HepG2 (cell line): Measurements from ENCODE around the gene DTX2. TPM values are rescaled to one million over a fixed set of nuclear protein-coding genes. Genes with fewer than 3 reads are reported as not detected.
"Not testable (repeated sequence)": the region's sequence is repeated elsewhere in the genome, so short reads cannot be mapped to it uniquely, and the experiment has no call there.

Experiments
- ATAC-seq: fragments of 200-7000 bp; cut with Tn5 transposase; 3 replicates; pipeline ENCODE4 v1.9.1; 2020; ENCODE audit warnings: mild to moderate bottlenecking, moderate library complexity
- BruUV-seq: library from RNA; stranded (reverse); fragments of 400-500 nt; replicated peaks from 2 replicates; lab custom pipeline; 2021; lab: Mats Ljungman, UMichigan
- CTCF ChIA-PET: fragments of 300-600 bp; formaldehyde crosslinking; extraction: SDS; loops from one replicate; lab custom pipeline; 2021; ENCODE audit warnings: low total read pairs, inconsistent platforms, low intra/inter-chr PET ratio; lab: Yijun Ruan, JAX
- POLR2A ChIA-PET: fragments of 350-600 bp; sonication (Branson Sonifier 250); formaldehyde crosslinking; loops from one replicate; lab custom pipeline; 2020; ENCODE audit warnings: antibody characterized with exemption, inconsistent platforms; lab: Yijun Ruan, JAX
- DNase-seq: peaks from one replicate; pipeline ENCODE4 v3.0.0-alpha.2; 2015; ENCODE audit warnings: low spot score
- FAIRE-seq: peaks from 3 replicates; lab custom pipeline; 2011; peaks lifted over from hg19 to GRCh38; lab: Jason Lieb, UNC
- H2AFZ ChIP-seq: one replicate; pipeline ENCODE4 v1.6.1; 2011; ENCODE audit warnings: low read length, inconsistent platforms
- H3K27ac ChIP-seq: fragments of 300-600 bp; 3 replicates; pipeline ENCODE4 v1.8.0; 2011; ENCODE audit warnings: mixed run types, mild to moderate bottlenecking, mixed read lengths, low read length, inconsistent platforms; ENCODE audit not compliant: insufficient read depth; ENCODE audit errors: extremely low read length
- H3K27me3 ChIP-seq, 2 experiments: fragments of 200-600 bp in 1 of 2; 2 replicates in 1 of 2; 3 replicates in 1 of 2; pipeline versions ENCODE4 v1.6.0 to v1.8.0; 2011; ENCODE audit warnings: low read length in 2 of 2, mild to moderate bottlenecking in 2 of 2, moderate library complexity in 2 of 2, inconsistent platforms in 1 of 2; ENCODE audit not compliant: insufficient read depth in 2 of 2, control insufficient read depth in 1 of 2
- H3K36me3 ChIP-seq, 2 experiments: fragments of 200-600 bp in 1 of 2; replicated peaks in 1 of 2; 2 replicates in 1 of 2; 3 replicates in 1 of 2; pipeline versions ENCODE4 v1.5.1 to v1.8.0; 2011; ENCODE audit warnings: low read length in 2 of 2, inconsistent platforms in 1 of 2; ENCODE audit not compliant: insufficient read depth in 2 of 2, control insufficient read depth in 1 of 2
- H3K4me1 ChIP-seq: 2 replicates; pipeline ENCODE4 v1.5.1; 2012; ENCODE audit warnings: low read length, inconsistent platforms; ENCODE audit not compliant: insufficient read depth
- H3K4me2 ChIP-seq: 2 replicates; pipeline ENCODE4 v1.6.0; 2011; ENCODE audit warnings: low read depth, low read length, inconsistent platforms
- H3K4me3 ChIP-seq, 3 experiments: fragments of 200-600 bp in 1 of 3; sonication (generic), shearing (Covaris generic) in 1 of 3; replicated peaks in 1 of 3; 2 replicates each; pipeline ENCODE4 v1.5.1; 2011 to 2016; ENCODE audit warnings: low read length in 3 of 3, inconsistent platforms in 2 of 3, low read depth in 2 of 3, mild to moderate bottlenecking in 2 of 3, control low read depth in 1 of 3, mixed read lengths in 1 of 3; ENCODE audit not compliant: insufficient read depth in 1 of 3
- H3K79me2 ChIP-seq: one replicate; pipeline ENCODE4 v1.6.1; 2011; ENCODE audit warnings: low read length, inconsistent platforms; ENCODE audit not compliant: insufficient read depth
- H3K9ac ChIP-seq: 2 replicates; pipeline ENCODE4 v1.6.0; 2011; ENCODE audit warnings: mild to moderate bottlenecking, low read depth, low read length, inconsistent platforms; ENCODE audit not compliant: insufficient read depth
- H3K9me3 ChIP-seq: 2 replicates; pipeline ENCODE4 v1.5.1; 2012; ENCODE audit warnings: mild to moderate bottlenecking, low read length
- H4K20me1 ChIP-seq: 2 replicates; pipeline ENCODE4 v1.6.0; 2011; ENCODE audit warnings: inconsistent platforms, mild to moderate bottlenecking, low read length, moderate library complexity; ENCODE audit not compliant: insufficient read depth
- CTCF ChIP-seq: sonication (generic); formaldehyde crosslinking; IDR thresholded peaks from 2 replicates; pipeline ENCODE4 v1.5.0; 2020; ENCODE audit warnings: mild to moderate bottlenecking, missing genetic modification reagents, moderate library complexity
- NR2F6 ChIP-seq, 2 experiments: IDR thresholded peaks; 2 replicates each; pipeline ENCODE4 v1.6.1; 2016; ENCODE audit warnings: antibody characterized with exemption in 1 of 2, mild to moderate bottlenecking in 1 of 2
- PHF8 ChIP-seq: sonication (generic); formaldehyde crosslinking; IDR thresholded peaks from 2 replicates; pipeline ENCODE4 v1.5.0; 2020; ENCODE audit warnings: missing genetic modification reagents
- PPARG ChIP-seq: conservative IDR thresholded peaks from 2 replicates; pipeline ENCODE4 v1.6.1; 2016; ENCODE audit warnings: missing biosample characterization, missing genetic modification reagents
- RXRA ChIP-seq: sonication (generic); formaldehyde crosslinking; IDR thresholded peaks from 2 replicates; pipeline ENCODE4 v1.5.1; 2020; ENCODE audit warnings: missing genetic modification reagents
- RXRB ChIP-seq: IDR thresholded peaks from 2 replicates; pipeline ENCODE4 v1.6.1; 2016; ENCODE audit warnings: borderline replicate concordance, missing genetic modification reagents, missing compliant biosample characterization
- SAP130 ChIP-seq: IDR thresholded peaks from 2 replicates; pipeline ENCODE4 v1.6.1; 2016; ENCODE audit warnings: low read depth
- ZFY ChIP-seq: sonication (generic); formaldehyde crosslinking; IDR thresholded peaks from 2 replicates; pipeline ENCODE4 v1.4.0; 2020; ENCODE audit warnings: missing genetic modification reagents
- ZNF143 ChIP-seq: sonication (generic); formaldehyde crosslinking; IDR thresholded peaks from 2 replicates; pipeline ENCODE4 v1.4.0; 2020; ENCODE audit warnings: missing genetic modification reagents
- WGBS: methylation state at CpG from one replicate; pipeline ENCODE4 v1.1.6; 2017; ENCODE audit warnings: low lambda C conversion rate; 5-methylcytosine and 5-hydroxymethylcytosine counted together
- in situ Hi-C: cut with HindIII; loops from 2 replicates; pipeline ENCODE4 v1.10.0; 2017; ENCODE audit warnings: low pct_unique_long_range_greater_than_20kb; ENCODE audit not compliant: extremely low pct_ligation_motif_present
- intact Hi-C: fragments of 100-400 bp; cut with micrococcal nuclease; formaldehyde crosslinking; loops from one replicate; pipeline ENCODE4 v1.10.0; 2022; ENCODE audit not compliant: unreplicated experiment
- polyA plus RNA-seq, 8 experiments: library from polyadenylated mRNA; depleted of rRNA in 3 of 8; stranded (reverse) in 7 of 8; unstranded in 1 of 8; fragments of >200 nt; fragmentation: Illumina TruSeq in 4 of 8; extraction: Trizol in 4 of 8; gene quantifications; 2 replicates each; pipeline versions ENCODE4 v1.2.1 to v1.2.3, GENCODE V29; 2011 to 2016; ENCODE audit warnings: low read depth in 4 of 8, missing spikeins in 1 of 8, mixed read lengths in 1 of 8; ENCODE audit not compliant: insufficient read depth in 1 of 8
- total RNA-seq, 5 experiments: library from RNA; depleted of rRNA; stranded (reverse); fragments of >200 nt; fragmentation: Illumina TruSeq; extraction: Trizol; gene quantifications; 2 replicates each; pipeline ENCODE4 v1.2.3, GENCODE V29; 2016; ENCODE audit warnings: low read depth in 1 of 5

The DTX2 gene
- total and polyA plus RNA-seq, 2 of the 13 experiments (the other 11 are each of a cell fraction or from before 2014, with no cell fraction given): 5.5 to 6.2 TPM

GRCh38 chr7:76511200-76511910 is 49.8 kb downstream of the DTX2 start:
- H3K79me2 ChIP-seq, H3K27me3 ChIP-seq, in situ Hi-C loops, DNase-seq, CTCF ChIA-PET, FAIRE-seq, H3K9me3 ChIP-seq, BruUV-seq, H2AFZ ChIP-seq, H4K20me1 ChIP-seq, intact Hi-C loops, H3K36me3 ChIP-seq, H3K27ac ChIP-seq, H3K9ac ChIP-seq, POLR2A ChIA-PET, H3K4me3 ChIP-seq: not testable (repeated sequence)
- peak overlapping the region; percentile 39; the same call in 1 of the 2 replicates for H3K4me2 ChIP-seq
- 28% methylated on average over 8 of the region's 24 CpGs for WGBS
- H3K4me1 ChIP-seq: peaks cover 35% of the 10 kb centered on the region
- 0 out of 2 replicates have a peak, but pooled peaks have one; percentile 3 for TF ChIP-seq CTCF (CRISPR knock-in tag)
- peak; percentile 3 for ATAC-seq

GRCh38 chr7:76511911-76512885 is 50.7 kb downstream of the DTX2 start:
- POLR2A ChIA-PET: interaction anchor here (0.6 kb wide), 1 partner anchor 91 kb away, joined by 5 read pairs; no protein-coding TSS in a partner anchor
- peak; percentile 79 for FAIRE-seq
- in situ Hi-C loops; DNase-seq; H3K36me3 ChIP-seq; BruUV-seq; H3K27ac ChIP-seq; H3K79me2 ChIP-seq; H3K9me3 ChIP-seq; intact Hi-C loops; H4K20me1 ChIP-seq; CTCF ChIA-PET; H3K27me3 ChIP-seq; H2AFZ ChIP-seq; TF ChIP-seq NR2F6 (IDR thresholded peaks at IDR 0.05): not testable (repeated sequence)
- WGBS: 100% methylated on average over 4 of the region's 31 CpGs
- H3K4me3 ChIP-seq: peak overlapping the region in 2 of 3 experiments; percentile 50 to 75; a peak in 4 of 6 replicates
- peak overlapping the region; percentile 49; the same call in 1 of the 2 replicates for H3K9ac ChIP-seq
- H3K4me2 ChIP-seq: peak overlapping the region; percentile 93
- ATAC-seq: peak; percentile 71
- peak; percentile 70 for TF ChIP-seq ZNF143 (CRISPR knock-in tag)
- TF ChIP-seq PHF8: 0 out of 2 replicates have a peak, but pooled peaks have one; percentile 26
- peak; percentile 44; the same call in 1 of the 2 replicates for TF ChIP-seq RXRB (CRISPR knock-in tag)
- 0 out of 2 replicates have a peak, but pooled peaks have one; percentile 31 for TF ChIP-seq RXRA
- TF ChIP-seq ZFY (CRISPR knock-in tag): peak; percentile 19; the same call in 1 of the 2 replicates
- TF ChIP-seq SAP130: peak; percentile 53
- TF ChIP-seq PPARG (CRISPR knock-in tag): peak; percentile 74
- TF ChIP-seq NR2F6 (CRISPR knock-in tag; IDR thresholded peaks at IDR 0.05): peak; percentile 24; the same call in 1 of the 2 replicates
- H3K4me1 ChIP-seq: peaks cover 41% of the 10 kb centered on the region
